Retinal pigment epithelial cell (primary cell): ENCODE results near the gene PPP4R3C.
"Not testable (repeated sequence)": the region's sequence is repeated elsewhere in the genome, so short reads cannot be mapped to it uniquely, and the experiment has no call there.

Source experiments
- DNase-seq: peaks from one replicate; pipeline ENCODE4 v3.0.0-alpha.2; 2010; ENCODE audit warnings: low read depth
- H3K4me3 ChIP-seq: 2 replicates; pipeline ENCODE4 v1.5.1; 2011; ENCODE audit warnings: mild to moderate bottlenecking, low read length, control low read depth, moderate library complexity
- CTCF ChIP-seq: conservative IDR thresholded peaks from 2 replicates; pipeline ENCODE4 v1.5.1; 2011; ENCODE audit warnings: low read depth, low read length, control low read depth, inconsistent platforms

PPP4R3C gene

GRCh38 chrX:27445438-27445837 lies 17.7 kb downstream of the PPP4R3C start:
- no peak for TF ChIP-seq CTCF
- DNase-seq = no peak
- no peak overlapping the region for H3K4me3 ChIP-seq

DNA sequence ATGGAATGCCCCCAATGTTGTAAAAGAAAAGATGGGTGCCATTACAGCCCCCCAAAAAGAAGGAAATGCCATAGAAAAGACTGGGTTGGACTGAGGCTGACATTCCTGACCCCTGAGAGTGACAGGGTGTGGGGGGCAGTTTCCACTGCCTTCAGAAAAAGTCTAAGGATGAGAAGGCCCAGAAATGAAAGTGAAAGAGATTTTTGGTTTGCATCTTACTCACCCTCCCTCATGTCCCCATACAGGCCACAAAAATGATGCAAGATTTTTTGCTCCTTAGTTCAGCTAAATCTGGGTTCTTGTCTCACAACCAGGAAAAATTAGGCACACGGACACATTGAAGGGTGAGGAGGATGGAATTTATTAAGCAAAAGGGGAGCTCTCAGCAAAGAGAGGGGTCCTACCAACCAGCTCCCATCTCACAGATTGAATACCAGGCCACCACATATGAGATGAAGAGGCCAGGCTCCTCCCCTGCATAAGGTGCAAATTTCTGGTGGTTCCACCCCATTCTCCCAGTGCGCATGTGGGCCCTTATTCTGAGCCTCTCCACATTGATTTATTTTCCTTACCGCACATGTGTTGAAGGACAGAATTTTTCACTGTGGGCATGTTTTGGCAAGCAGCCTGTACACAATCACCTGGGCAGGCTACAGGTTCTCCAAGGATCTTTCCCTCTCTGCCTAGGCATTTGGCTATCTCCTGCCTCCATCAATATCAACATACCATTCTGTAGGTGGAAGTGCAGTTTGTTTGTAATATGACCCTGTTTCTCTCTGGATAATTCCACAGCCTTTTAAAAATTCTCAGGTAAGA lies 18.8 kb downstream of the PPP4R3C start:
- no peak for DNase-seq
- TF ChIP-seq CTCF = no peak
- H3K4me3 ChIP-seq = no peak overlapping the region

DNA sequence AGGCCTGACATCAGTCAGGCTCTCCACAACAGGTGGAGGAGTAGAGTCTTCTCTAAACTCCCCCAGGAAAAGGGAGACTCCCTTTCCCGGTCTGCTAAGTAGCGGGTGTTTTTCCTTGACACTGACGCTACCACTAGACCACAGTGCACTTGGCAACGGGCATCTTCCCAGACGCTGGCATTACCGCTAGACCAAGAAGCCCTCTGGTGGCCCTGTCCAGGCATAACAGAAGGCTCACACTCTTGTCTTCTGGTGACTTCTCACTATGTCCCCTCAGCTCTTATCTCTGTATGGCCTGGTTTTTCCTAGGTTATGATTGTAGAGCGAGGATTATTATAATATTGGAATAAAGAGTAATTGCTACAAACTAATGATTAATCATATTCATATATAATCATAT lies 20.7 kb downstream of the PPP4R3C start:
- H3K4me3 ChIP-seq, DNase-seq: not testable (repeated sequence)

DNA sequence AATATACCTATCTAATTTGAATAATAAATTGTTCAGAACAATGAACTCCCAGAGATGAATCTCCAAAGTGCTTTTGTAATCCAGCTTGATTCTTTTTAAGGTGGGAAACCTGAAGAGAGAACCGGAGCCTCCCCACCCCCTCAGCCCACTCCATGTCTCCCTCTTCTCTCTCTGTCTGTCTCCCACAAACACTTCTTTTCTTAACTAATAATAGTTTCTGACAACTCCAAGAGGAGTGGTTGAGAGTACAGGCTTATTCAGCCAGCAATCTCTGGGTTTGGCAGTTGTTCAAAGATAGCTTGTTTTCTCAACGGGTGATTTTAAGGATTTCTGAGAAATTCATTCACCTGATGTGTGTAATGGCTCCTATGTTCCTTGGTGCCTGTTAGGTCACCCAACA lies 23.4 kb downstream of the PPP4R3C start:
- H3K4me3 ChIP-seq = no peak overlapping the region
- DNase-seq = peak; percentile 2
- TF ChIP-seq CTCF = no peak

GRCh38 chrX:27438937-27439336 lies 24.2 kb downstream of the PPP4R3C start:
- DNase-seq = no peak
- TF ChIP-seq CTCF = no peak
- no peak overlapping the region for H3K4me3 ChIP-seq

GRCh38 chrX:27435031-27435430 lies 28.1 kb downstream of the PPP4R3C start:
- H3K4me3 ChIP-seq = no peak overlapping the region
- no peak for DNase-seq
- no peak for TF ChIP-seq CTCF
